Measurements from ENCODE around the gene HLA-DOA.

HLA-DOA gene

DNA sequence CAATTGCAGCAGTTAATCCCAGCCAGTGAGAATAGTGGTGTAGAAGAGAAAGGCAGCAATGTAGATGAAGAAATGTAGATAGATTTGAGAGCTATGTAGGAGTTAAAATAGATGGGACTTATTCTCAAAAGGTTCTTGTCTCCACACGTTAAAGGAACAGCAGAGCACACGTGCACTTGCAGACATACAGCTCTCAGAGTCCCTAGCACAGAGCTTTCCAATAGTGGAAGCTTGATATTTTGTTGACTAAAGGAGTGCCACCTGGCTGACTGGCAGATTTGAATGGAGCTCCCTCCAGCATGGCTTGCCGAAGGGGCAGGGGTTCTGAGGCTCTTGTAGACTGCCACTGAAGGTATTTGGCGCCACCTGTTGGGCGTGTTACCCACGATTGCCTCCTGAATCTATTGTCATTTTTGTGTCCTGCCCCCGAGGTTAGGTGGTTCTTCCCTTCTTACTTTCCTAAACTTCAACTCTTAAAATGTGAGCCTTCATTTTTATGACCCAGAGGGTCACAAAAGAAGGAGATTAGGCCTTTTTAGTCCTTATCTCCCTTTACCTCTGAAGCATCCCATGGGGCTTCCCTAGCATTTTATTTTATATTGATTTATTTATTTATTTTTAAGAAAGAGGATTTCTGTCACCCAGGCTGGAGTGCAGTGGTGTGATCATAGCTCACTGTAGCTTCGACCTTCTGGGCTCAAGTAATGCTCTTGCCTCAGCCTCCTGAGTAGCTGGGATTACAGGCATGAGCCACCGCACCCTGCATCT is 24.6 kb downstream of the HLA-DOA start:
- Histone ChIP-seq H3K36me3 (ENCODE audit: insufficient read depth, low read length) (peaks cover 35% of the 10 kb centered on the region), H3K9me3 (replicated peaks; ENCODE audit: low read length) (no peaks in the 10 kb centered on the region), H3K9ac (ENCODE audit: low read depth, low read length) (no peak overlapping the region), H3K27me3 (ENCODE audit: control insufficient read depth, insufficient read depth, low read length) (peaks cover 7% of the 10 kb centered on the region), H3K4me1 (ENCODE audit: control insufficient read depth, insufficient read depth, low read length) (no peaks in the 10 kb centered on the region), H3K4me2 (ENCODE audit: low read length) (no peak overlapping the region), H3K4me3 (ENCODE audit: low read length) (no peak overlapping the region)

DNA sequence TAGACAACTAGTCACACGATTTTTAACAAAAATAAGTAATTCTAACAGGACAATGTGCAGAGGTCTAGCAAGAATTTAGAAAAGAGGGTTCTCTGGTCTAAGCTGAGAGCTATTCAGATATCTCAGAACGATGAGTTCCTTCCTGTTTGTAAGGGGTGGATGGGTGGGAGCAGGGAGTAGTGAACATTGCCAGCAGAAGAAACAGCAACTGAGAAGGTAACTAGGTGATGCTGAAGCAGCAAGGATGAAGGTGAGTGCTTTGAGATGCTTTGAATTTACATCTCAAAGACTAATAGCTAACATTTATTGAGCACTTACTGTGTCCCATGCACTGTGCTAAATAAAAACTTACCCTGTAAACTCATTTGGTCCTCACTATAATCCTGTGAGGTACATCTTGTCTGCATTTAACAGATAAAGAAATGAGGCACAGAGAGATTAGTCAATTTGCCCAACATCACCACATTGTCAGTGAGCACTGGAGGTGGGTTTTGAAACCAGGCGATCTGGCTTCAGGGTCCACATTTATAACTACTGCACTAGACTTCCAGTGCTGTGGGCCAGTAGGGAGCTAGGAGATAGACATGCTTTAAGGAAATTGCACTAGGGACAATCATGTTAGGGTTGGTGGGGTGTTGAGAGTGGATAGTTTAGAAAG is 25.3 kb downstream of the HLA-DOA start:
- H3K4me2 ChIP-seq (ENCODE audit: low read length), result no peak overlapping the region
- no peak overlapping the region for H3K9ac ChIP-seq (ENCODE audit: low read depth, low read length)
- H3K9me3 ChIP-seq (replicated peaks; ENCODE audit: low read length), result no peaks in the 10 kb centered on the region
- no peak overlapping the region for H3K4me3 ChIP-seq (ENCODE audit: low read length)
- H3K36me3 ChIP-seq (ENCODE audit: insufficient read depth, low read length), result peaks cover 42% of the 10 kb centered on the region
- H3K4me1 ChIP-seq (ENCODE audit: control insufficient read depth, insufficient read depth, low read length), result no peaks in the 10 kb centered on the region
- H3K27me3 ChIP-seq (ENCODE audit: control insufficient read depth, insufficient read depth, low read length), result peaks cover 7% of the 10 kb centered on the region

DNA sequence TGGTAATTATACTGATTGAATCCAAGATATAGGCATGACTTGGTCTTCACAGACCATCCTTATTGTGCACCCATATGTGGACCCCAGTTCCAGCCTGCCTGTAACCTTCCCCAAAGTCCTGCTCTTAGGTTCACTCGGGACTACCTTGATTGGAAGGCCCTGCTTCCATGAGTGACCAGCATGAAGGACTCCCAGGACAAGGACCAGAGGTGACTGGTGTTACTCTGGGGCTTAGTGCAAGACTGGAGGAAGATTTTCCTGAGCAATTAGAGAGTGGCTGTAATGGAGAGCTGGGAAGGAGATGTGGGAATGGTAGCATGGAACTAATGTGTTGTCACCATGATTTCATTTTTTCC is 25.9 kb downstream of the HLA-DOA start:
- no peaks in the 10 kb centered on the region for H3K9me3 ChIP-seq (replicated peaks; ENCODE audit: low read length)
- no peak overlapping the region for H3K4me3 ChIP-seq (ENCODE audit: low read length)
- H3K27me3 ChIP-seq (ENCODE audit: control insufficient read depth, insufficient read depth, low read length), result peaks cover 7% of the 10 kb centered on the region
- H3K4me1 ChIP-seq (ENCODE audit: control insufficient read depth, insufficient read depth, low read length), result no peaks in the 10 kb centered on the region
- H3K4me2 ChIP-seq (ENCODE audit: low read length), result no peak overlapping the region
- H3K36me3 ChIP-seq (ENCODE audit: insufficient read depth, low read length), result peaks cover 49% of the 10 kb centered on the region
- no peak overlapping the region for H3K9ac ChIP-seq (ENCODE audit: low read depth, low read length)

DNA sequence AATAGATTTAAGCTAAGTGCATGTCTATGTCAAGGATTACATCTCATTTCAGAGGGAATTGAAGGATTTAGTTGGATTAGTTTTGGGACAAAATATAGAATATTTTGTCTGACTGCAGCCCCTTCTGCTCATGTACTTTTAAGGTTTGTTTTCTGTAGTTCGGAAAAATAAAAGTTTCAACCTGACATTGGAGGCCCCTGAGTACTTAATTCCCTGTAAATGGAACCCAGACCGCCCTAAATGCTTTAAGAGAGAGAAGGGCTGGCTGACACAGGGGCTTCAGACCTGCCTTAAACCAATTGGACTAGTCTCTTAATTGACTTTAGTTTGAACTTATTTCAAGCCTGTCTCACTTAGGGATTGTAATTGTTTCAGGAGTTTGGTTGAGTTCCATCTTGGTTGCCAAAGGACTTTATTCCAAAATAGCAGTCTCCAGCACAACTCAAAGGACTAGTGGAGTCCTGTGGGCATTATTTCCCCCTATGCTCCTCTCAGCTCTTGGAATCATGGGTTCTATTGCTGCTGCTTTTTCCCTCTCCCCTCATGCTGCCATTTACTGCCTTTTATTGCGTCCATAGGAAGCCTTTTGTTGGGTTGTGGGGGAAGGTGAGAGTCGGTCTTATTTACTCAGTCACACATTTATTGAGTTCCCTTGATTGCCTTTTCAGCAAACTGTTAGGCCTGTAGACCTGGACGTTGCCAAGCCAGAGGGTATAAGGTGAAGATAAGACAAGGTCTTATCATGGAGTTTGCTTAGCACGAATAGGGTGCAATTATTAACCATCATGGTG is 26.5 kb downstream of the HLA-DOA start:
- Histone ChIP-seq H3K9me3 (replicated peaks; ENCODE audit: low read length) (no peaks in the 10 kb centered on the region), H3K4me3 (ENCODE audit: low read length) (no peak overlapping the region), H3K36me3 (ENCODE audit: insufficient read depth, low read length) (peaks cover 54% of the 10 kb centered on the region), H3K4me1 (ENCODE audit: control insufficient read depth, insufficient read depth, low read length) (no peaks in the 10 kb centered on the region), H3K27me3 (ENCODE audit: control insufficient read depth, insufficient read depth, low read length) (peaks cover 3% of the 10 kb centered on the region), H3K4me2 (ENCODE audit: low read length) (no peak overlapping the region), H3K9ac (ENCODE audit: low read depth, low read length) (no peak overlapping the region)

DNA sequence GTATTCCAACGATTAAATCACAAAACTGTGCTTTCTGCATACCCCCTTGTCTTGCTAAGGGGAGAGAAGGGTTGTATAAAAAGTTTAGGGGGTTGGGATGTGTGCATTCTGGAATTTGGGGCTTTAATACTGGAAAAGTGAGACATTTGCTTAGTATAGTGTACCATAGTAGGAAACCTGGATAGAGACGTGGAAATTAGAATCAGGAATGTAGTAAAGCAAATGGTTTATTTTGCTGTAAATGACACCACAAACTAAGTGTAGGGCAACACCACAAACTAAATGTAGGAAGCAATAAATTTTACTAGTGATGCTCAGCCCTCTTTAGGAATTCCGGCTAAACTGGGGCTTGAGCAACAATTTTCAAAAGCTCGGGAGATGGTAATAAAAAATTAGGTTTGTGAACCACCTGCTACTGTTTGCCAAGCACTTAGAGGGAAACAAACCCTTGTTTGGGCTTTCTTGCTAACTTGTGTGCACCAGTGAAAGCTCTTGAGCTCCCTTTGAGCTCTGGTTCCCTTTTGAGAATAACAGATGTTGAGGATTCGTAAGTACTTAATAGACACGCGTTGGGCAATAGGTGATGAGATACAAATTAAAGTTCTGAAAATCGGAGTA is 27.2 kb downstream of the HLA-DOA start:
- no peak overlapping the region for H3K4me2 ChIP-seq (ENCODE audit: low read length)
- H3K4me1 ChIP-seq (ENCODE audit: control insufficient read depth, insufficient read depth, low read length), result peaks cover 3% of the 10 kb centered on the region
- no peaks in the 10 kb centered on the region for H3K9me3 ChIP-seq (replicated peaks; ENCODE audit: low read length)
- H3K9ac ChIP-seq (ENCODE audit: low read depth, low read length), result no peak overlapping the region
- H3K36me3 ChIP-seq (ENCODE audit: insufficient read depth, low read length), result peaks cover 61% of the 10 kb centered on the region
- H3K4me3 ChIP-seq (ENCODE audit: low read length), result no peak overlapping the region
- no peaks in the 10 kb centered on the region for H3K27me3 ChIP-seq (ENCODE audit: control insufficient read depth, insufficient read depth, low read length)

DNA sequence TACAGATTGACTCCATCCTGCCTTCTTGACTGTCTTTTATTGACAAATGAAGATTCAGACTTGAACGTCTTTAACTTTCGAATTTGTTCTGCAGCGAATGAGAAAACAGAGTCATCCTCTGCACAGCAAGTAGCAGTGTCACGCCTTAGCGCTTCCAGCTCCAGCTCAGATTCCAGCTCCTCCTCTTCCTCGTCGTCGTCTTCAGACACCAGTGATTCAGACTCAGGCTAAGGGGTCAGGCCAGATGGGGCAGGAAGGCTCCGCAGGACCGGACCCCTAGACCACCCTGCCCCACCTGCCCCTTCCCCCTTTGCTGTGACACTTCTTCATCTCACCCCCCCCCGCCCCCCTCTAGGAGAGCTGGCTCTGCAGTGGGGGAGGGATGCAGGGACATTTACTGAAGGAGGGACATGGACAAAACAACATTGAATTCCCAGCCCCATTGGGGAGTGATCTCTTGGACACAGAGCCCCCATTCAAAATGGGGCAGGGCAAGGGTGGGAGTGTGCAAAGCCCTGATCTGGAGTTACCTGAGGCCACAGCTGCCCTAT is 28.8 kb downstream of the HLA-DOA start:
- H3K36me3 ChIP-seq (ENCODE audit: insufficient read depth, low read length), result peaks cover 78% of the 10 kb centered on the region
- H3K4me3 ChIP-seq (ENCODE audit: low read length), result no peak overlapping the region
- no peak overlapping the region for H3K9ac ChIP-seq (ENCODE audit: low read depth, low read length)
- peaks cover 18% of the 10 kb centered on the region for H3K4me1 ChIP-seq (ENCODE audit: control insufficient read depth, insufficient read depth, low read length)
- H3K27me3 ChIP-seq (ENCODE audit: control insufficient read depth, insufficient read depth, low read length), result no peaks in the 10 kb centered on the region
- no peaks in the 10 kb centered on the region for H3K9me3 ChIP-seq (replicated peaks; ENCODE audit: low read length)
- no peak overlapping the region for H3K4me2 ChIP-seq (ENCODE audit: low read length)

DNA sequence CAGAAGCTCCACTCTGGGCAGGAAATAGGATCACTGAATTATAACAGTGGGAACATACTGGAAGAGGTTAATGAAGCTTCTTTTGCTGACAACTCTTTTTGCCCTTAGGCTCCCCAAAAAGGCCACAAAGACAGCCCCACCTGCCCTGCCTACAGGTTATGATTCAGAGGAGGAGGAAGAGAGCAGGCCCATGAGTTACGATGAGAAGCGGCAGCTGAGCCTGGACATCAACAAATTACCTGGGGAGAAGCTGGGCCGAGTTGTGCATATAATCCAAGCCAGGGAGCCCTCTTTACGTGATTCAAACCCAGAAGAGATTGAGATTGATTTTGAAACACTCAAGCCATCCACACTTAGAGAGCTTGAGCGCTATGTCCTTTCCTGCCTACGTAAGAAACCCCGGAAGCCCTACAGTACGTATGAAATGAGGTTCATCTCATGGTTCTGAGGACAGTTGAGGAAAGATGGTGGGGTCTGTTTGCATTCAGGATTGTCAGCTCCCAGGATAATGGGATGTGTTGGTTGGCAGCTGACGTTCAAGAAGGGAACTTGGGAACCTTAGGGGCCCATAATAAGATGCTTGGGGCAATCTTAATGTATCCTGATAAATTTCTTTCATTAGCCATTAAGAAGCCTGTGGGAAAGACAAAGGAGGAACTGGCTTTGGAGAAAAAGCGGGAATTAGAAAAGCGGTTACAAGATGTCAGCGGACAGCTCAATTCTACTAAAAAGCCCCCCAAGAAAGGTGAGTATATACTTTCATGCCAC is 29.5 kb downstream of the HLA-DOA start:
- Histone ChIP-seq H3K4me2 (ENCODE audit: low read length) (no peak overlapping the region), H3K36me3 (ENCODE audit: insufficient read depth, low read length) (peaks cover 84% of the 10 kb centered on the region), H3K4me1 (ENCODE audit: control insufficient read depth, insufficient read depth, low read length) (peaks cover 22% of the 10 kb centered on the region), H3K27me3 (ENCODE audit: control insufficient read depth, insufficient read depth, low read length) (no peaks in the 10 kb centered on the region), H3K4me3 (ENCODE audit: low read length) (no peak overlapping the region), H3K9ac (ENCODE audit: low read depth, low read length) (no peak overlapping the region), H3K9me3 (replicated peaks; ENCODE audit: low read length) (no peaks in the 10 kb centered on the region)

DNA sequence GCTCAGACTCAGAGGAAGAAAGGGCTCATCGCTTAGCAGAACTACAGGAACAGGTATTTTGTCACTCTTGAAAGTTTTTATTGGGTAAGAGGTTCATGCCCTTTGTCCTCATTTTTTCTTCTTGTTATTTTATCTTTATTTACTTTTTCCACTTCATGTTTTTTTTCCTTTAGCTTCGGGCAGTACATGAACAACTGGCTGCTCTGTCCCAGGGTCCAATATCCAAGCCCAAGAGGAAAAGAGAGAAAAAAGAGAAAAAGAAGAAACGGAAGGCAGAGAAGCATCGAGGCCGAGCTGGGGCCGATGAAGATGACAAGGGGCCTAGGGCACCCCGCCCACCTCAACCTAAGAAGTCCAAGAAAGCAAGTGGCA is 31.5 kb downstream of the HLA-DOA start:
- peaks cover 22% of the 10 kb centered on the region for H3K4me1 ChIP-seq (ENCODE audit: control insufficient read depth, insufficient read depth, low read length)

DNA sequence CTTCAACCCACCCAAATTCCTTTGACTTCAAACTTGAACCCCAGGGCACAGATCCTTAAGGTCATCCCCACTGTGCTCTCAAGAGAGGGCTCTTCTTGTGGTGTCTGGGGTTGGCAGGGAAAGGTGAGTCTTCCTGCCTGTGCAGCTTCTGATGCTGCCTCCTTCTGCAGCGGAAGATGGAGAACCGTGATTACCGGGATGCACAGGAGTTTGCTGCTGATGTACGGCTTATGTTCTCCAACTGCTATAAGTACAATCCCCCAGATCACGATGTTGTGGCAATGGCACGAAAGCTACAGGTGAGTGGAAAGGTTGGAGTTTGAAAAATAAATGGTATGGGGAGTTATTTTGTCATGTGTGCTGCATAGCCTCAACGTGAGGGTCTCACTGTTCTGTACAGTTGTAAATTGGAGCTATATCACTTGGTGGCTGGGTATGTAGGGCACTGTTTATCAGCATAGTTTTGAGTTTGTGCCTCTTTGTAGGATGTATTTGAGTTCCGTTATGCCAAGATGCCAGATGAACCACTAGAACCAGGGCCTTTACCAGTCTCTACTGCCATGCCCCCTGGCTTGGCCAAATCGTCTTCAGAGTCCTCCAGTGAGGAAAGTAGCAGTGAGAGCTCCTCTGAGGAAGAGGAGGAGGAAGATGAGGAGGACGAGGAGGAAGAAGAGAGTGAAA is 32.0 kb downstream of the HLA-DOA start:
- peaks cover 22% of the 10 kb centered on the region for H3K4me1 ChIP-seq (ENCODE audit: control insufficient read depth, insufficient read depth, low read length)
- peak overlapping the region; percentile 90 for H3K4me2 ChIP-seq (ENCODE audit: low read length)
- peaks cover 99% of the 10 kb centered on the region for H3K36me3 ChIP-seq (ENCODE audit: insufficient read depth, low read length)

More for the DNA sequence above, 31.5 kb downstream of the HLA-DOA start:
- Histone ChIP-seq H3K9ac (ENCODE audit: low read depth, low read length) (no peak overlapping the region), H3K4me3 (ENCODE audit: low read length) (no peak overlapping the region), H3K27me3 (ENCODE audit: control insufficient read depth, insufficient read depth, low read length) (no peaks in the 10 kb centered on the region), H3K9me3 (replicated peaks; ENCODE audit: low read length) (no peaks in the 10 kb centered on the region), H3K36me3 (ENCODE audit: insufficient read depth, low read length) (peaks cover 99% of the 10 kb centered on the region), H3K4me2 (ENCODE audit: low read length) (peak overlapping the region; percentile 90)

DNA sequence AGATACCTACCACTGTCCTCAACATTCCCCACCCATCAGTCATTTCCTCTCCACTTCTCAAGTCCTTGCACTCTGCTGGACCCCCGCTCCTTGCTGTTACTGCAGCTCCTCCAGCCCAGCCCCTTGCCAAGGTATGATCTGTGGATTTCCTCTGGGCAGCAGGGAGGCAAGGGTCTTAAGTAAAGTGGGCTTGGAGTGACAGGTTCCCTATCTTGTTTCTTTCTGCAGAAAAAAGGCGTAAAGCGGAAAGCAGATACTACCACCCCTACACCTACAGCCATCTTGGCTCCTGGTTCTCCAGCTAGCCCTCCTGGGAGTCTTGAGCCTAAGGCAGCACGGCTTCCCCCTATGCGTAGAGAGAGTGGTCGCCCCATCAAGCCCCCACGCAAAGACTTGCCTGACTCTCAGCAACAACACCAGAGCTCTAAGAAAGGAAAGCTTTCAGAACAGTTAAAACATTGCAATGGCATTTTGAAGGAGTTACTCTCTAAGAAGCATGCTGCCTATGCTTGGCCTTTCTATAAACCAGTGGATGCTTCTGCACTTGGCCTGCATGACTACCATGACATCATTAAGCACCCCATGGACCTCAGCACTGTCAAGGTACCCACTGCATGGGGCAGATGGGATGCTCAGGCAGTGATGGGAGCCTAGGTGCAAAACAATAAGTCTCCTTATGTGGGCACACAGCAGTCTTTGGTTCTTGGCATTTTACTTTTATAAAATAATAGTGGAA is 32.9 kb downstream of the HLA-DOA start:
- peaks cover 94% of the 10 kb centered on the region for H3K36me3 ChIP-seq (ENCODE audit: insufficient read depth, low read length)
- no peaks in the 10 kb centered on the region for H3K9me3 ChIP-seq (replicated peaks; ENCODE audit: low read length)
- peak overlapping the region; percentile 90 for H3K4me2 ChIP-seq (ENCODE audit: low read length)
- peak overlapping the region; percentile 5 for H3K9ac ChIP-seq (ENCODE audit: low read depth, low read length)
- peak overlapping the region; percentile 89 for H3K4me3 ChIP-seq (ENCODE audit: low read length)
- peaks cover 22% of the 10 kb centered on the region for H3K4me1 ChIP-seq (ENCODE audit: control insufficient read depth, insufficient read depth, low read length)
- H3K27me3 ChIP-seq (ENCODE audit: control insufficient read depth, insufficient read depth, low read length), result no peaks in the 10 kb centered on the region

More for the DNA sequence above, 32.0 kb downstream of the HLA-DOA start:
- no peaks in the 10 kb centered on the region for H3K27me3 ChIP-seq (ENCODE audit: control insufficient read depth, insufficient read depth, low read length)
- H3K4me3 ChIP-seq (ENCODE audit: low read length), result no peak overlapping the region
- peak overlapping the region; percentile 8 for H3K9ac ChIP-seq (ENCODE audit: low read depth, low read length)
- H3K9me3 ChIP-seq (replicated peaks; ENCODE audit: low read length), result no peaks in the 10 kb centered on the region

Data from skeletal muscle satellite cell (primary cell).